H7 (cell line): ENCODE measurements around the gene MOSPD3. TPM values are rescaled to one million over a fixed set of nuclear protein-coding genes. Genes with fewer than 3 reads are reported as not detected.
A peak's percentile ranks its signal among the peaks of the same experiment; 100 is the strongest.
"Not testable (repeated sequence)": the region's sequence is repeated elsewhere in the genome, so short reads cannot be mapped to it uniquely, and the experiment has no call there.

ENCODE experiments used
- DNase-seq: peaks from one replicate; pipeline ENCODE4 v3.0.0; 2012
- H3K27me3 ChIP-seq: 2 replicates; pipeline ENCODE4 v1.6.0; 2011; ENCODE audit warnings: mild to moderate bottlenecking, low read length; ENCODE audit not compliant: control insufficient read depth, insufficient read depth
- H3K36me3 ChIP-seq: replicated peaks from 2 replicates; pipeline ENCODE4 v1.5.1; 2011; ENCODE audit warnings: low read length; ENCODE audit not compliant: control insufficient read depth, insufficient read depth
- H3K4me3 ChIP-seq: 2 replicates; pipeline ENCODE4 v1.5.1; 2011; ENCODE audit warnings: low read depth, mild to moderate bottlenecking, control low read depth, low read length, moderate library complexity; ENCODE audit not compliant: insufficient read depth
- total RNA-seq: library from RNA; depleted of rRNA; stranded (reverse); fragments of >200 nt; shearing (Covaris generic); gene quantifications from 2 replicates; pipeline ENCODE4 v1.2.3, GENCODE V29; 2014; rRNA removed

MOSPD3 gene
- total RNA-seq, 1 experiment from 2014 or later = 21.8 TPM

GRCh38 chr7:100641860-100642533, 29.7 kb downstream of the MOSPD3 start:
- no peak overlapping the region for H3K4me3 ChIP-seq
- DNase-seq = peak; percentile 32

GRCh38 chr7:100642534-100642907, 30.2 kb downstream of the MOSPD3 start:
- no peaks in the 10 kb centered on the region for H3K36me3 ChIP-seq
- H3K27me3 ChIP-seq = no peaks in the 10 kb centered on the region
- DNase-seq = peak; percentile 96
- no peak overlapping the region for H3K4me3 ChIP-seq

More at GRCh38 chr7:100641860-100642533, 29.7 kb downstream of the MOSPD3 start:
- H3K27me3 ChIP-seq = no peaks in the 10 kb centered on the region
- H3K36me3 ChIP-seq = no peaks in the 10 kb centered on the region

- Histone ChIP-seq H3K36me3 (no peaks in the 10 kb centered on the region), H3K27me3 (peaks cover 5% of the 10 kb centered on the region), H3K4me3 (no peak overlapping the region)
- DNase-seq = no peak
These were observed 37.7 kb downstream of the MOSPD3 start for GRCh38 chr7:100649826-100650565.

GRCh38 chr7:100654908-100655831, 42.8 kb downstream of the MOSPD3 start:
- Histone ChIP-seq H3K4me3 (no peak overlapping the region), H3K27me3 (peaks cover 25% of the 10 kb centered on the region), H3K36me3 (no peaks in the 10 kb centered on the region)
- DNase-seq = peak; percentile 64

GRCh38 chr7:100655908-100656674, 43.8 kb downstream of the MOSPD3 start, which contains the start of gene ACTL6B:
Gene ACTL6B (minus strand): TSS chr7:100656448. CDS start chr7:100656354, 94 bp downstream.
- H3K4me3 ChIP-seq = peak within 1 kb of the TSS; percentile 24; the same call in 1 of the 2 replicates
- peaks cover 25% of the 10 kb centered on the region for H3K27me3 ChIP-seq
- H3K36me3 ChIP-seq = no peaks in the 10 kb centered on the region
- peak; percentile 100 for DNase-seq

- H3K27me3 ChIP-seq, DNase-seq, H3K4me3 ChIP-seq, H3K36me3 ChIP-seq: not testable (repeated sequence)
These were observed 49.9 kb downstream of the MOSPD3 start for GRCh38 chr7:100662194-100662776.

Other genes with a start within 250 kb of the MOSPD3 start
- 0.28 and 1.6 TPM in 2 replicates for gene PILRA, start 239.1 kb upstream of the MOSPD3 start, total RNA-seq
- 0.87 and 1.6 TPM in 2 replicates for gene ZCWPW1, start 183.8 kb upstream of the MOSPD3 start, total RNA-seq
- gene MEPCE, start 182.7 kb upstream of the MOSPD3 start, total RNA-seq = 47.1 and 50.5 TPM in 2 replicates
- 96.6 and 97.8 TPM in 2 replicates for gene PPP1R35, start 176.0 kb upstream of the MOSPD3 start, total RNA-seq
- 0.11 and 1.1 TPM in 2 replicates for gene SPACDR, start 148.3 kb upstream of the MOSPD3 start, total RNA-seq
- gene TSC22D4, start 133.3 kb upstream of the MOSPD3 start, total RNA-seq = 31.5 and 35.8 TPM in 2 replicates
- 4.0 and 5.5 TPM in 2 replicates for gene NYAP1, start 128.6 kb upstream of the MOSPD3 start, total RNA-seq
- 4.9 and 5.6 TPM in 2 replicates for gene AGFG2, start 73.3 kb upstream of the MOSPD3 start, total RNA-seq
- gene SAP25, start 38.6 kb upstream of the MOSPD3 start, total RNA-seq = 1.3 and 2.4 TPM in 2 replicates
- 24.2 and 25.1 TPM in 2 replicates for gene LRCH4, start 26.4 kb upstream of the MOSPD3 start, total RNA-seq
- gene FBXO24, start 26.2 kb upstream of the MOSPD3 start, total RNA-seq = 0.94 and 1.7 TPM in 2 replicates
- gene PCOLCE, start 10.2 kb upstream of the MOSPD3 start, total RNA-seq = 22.5 and 24.1 TPM in 2 replicates
- gene TFR2, start 29.0 kb downstream of the MOSPD3 start, total RNA-seq = 2.0 and 4.4 TPM in 2 replicates
- gene ACTL6B, start 43.9 kb downstream of the MOSPD3 start, total RNA-seq = 0.30 and 0.90 TPM in 2 replicates
- 108 and 122 TPM in 2 replicates for gene GNB2, start 61.2 kb downstream of the MOSPD3 start, total RNA-seq
- gene GIGYF1, start 81.7 kb downstream of the MOSPD3 start, total RNA-seq = 48.2 and 66.4 TPM in 2 replicates
- 95.0 and 128 TPM in 2 replicates for gene POP7, start 93.6 kb downstream of the MOSPD3 start, total RNA-seq
- gene EPO, start 107.9 kb downstream of the MOSPD3 start, total RNA-seq = 0.15 TPM in 1 of 2 replicates, not detected in the other
- 0.03 TPM in 1 of 2 replicates, not detected in the other for gene ZAN, start 121.1 kb downstream of the MOSPD3 start, total RNA-seq
- 141 and 143 TPM in 2 replicates for gene EPHB4, start 215.0 kb downstream of the MOSPD3 start, total RNA-seq
- gene SLC12A9, start 240.2 kb downstream of the MOSPD3 start, total RNA-seq = 21.9 and 27.9 TPM in 2 replicates